GM19023 (cell line): ENCODE results near the gene VWA2.

Experiments used
- ATAC-seq: cut with Tn5 transposase; IDR thresholded peaks from one replicate; pipeline ENCODE4 v1.9.1; 2021; ENCODE audit warnings: mild to moderate bottlenecking, moderate library complexity; ENCODE audit not compliant: unreplicated experiment

The VWA2 gene

DNA sequence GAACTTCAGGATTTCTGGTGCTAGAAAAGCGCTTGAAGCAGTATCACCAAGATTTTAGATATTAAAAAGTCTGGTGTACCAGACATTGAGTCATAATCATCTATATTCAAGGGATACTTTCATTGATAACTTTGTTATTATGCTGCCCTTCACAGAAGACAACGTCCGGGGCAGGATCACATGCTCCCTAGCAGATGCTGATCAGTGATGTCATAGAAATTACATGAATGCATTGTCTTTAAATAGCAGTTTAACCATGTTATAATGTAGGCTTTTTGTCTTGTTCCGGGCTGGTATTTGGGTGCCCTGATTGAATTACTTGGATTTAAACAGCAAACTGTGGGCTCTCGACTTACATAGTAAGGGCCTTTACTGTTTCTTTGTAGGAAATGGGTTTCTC is 54.0 kb downstream of the VWA2 start:
- ATAC-seq = no peak

DNA sequence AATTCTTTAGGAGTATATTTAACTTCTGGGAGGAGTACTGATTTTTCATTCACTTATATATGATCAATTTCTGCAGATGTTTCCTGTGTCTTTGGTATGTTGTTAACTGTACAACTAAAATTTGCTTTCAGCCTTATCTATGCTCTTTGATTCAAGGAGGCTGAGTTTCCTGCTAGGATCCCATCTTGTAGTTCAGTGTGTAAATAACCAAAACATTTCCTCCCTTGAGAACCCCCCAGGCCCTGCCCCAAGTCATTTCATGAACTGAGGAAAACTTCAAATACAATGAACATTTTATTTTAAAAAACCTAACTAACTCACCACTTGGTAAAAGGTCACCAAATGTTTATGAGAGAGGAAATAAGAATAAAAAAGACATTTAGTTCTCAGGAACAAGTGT is 55.5 kb downstream of the VWA2 start:
- no peak for ATAC-seq

DNA sequence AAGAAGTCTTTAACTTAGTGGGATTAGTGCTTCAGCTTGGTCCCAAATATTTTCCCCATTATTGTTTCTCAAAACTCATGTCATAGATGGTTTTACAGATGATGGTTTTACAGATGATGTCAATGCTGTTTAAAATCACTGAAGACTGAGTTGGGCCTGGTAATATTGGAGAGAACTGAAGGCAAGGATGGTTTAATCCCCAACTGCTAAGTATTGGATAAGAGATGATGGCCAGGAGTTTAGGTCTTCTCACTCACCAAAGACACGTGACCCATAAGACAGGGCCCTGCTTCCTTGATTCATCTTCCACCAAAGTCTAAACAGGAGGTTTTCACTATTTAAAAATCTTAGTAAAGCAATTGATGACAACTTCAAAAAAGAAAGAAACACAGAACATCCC is 56.3 kb downstream of the VWA2 start:
- ATAC-seq = no peak

DNA sequence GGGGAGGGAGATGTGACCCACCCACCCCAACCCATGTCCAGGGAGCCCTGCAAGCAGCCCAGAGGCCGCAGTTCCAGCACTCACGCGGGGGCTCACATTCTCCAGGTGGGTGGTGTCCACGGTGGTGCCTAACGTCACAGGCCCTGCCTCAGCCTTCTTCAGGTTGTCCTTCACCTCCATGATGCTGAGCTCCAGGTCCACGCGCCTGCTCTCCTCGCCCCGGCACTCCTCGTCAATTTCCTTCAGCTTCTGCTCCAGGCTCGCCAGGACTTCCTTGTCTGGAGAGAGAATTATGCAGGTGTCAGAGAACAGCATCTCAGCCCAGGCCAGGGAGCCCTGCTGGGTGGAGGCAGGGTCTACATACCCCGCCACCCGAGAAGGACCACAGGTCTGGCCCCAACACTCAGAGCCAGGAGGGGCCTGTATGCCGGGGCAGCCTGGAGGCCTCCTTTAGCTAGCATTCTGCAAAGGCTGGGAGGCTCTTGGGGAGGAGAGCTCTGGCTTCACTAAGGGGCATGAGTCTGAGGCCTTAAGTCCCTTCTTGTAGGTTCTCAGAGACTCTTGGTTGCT is 58.2 kb downstream of the VWA2 start:
- ATAC-seq = no peak

DNA sequence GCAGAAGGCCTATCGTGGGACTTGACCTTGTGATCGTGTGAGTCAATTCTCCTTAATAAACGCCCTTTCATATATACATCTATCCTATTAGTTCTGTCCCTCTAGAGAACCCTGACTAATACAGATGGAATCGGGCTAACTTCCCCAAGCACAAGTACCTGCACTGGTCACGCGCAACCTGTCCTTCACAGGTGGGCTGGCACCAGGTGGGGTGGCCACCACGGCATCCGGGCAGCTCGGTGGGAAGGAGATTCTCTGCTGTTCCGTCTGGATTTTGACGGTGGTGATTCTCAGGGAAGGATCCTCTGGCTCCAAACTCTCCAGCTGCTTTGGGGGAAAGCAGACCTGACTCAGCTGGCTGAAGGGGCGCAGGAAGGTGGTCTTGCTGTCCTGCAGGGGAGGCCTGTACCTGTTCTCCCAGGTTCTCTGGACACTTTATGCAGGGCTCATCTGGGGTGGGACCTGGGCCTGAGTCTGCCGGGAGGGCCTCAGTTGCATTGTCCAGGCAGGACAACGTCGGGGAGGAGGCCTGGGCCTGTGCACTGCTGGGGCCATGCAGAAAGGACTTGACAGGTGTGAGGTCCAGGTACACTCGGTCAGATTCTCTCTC is 61.1 kb downstream of the VWA2 start:
- ATAC-seq = no peak

DNA sequence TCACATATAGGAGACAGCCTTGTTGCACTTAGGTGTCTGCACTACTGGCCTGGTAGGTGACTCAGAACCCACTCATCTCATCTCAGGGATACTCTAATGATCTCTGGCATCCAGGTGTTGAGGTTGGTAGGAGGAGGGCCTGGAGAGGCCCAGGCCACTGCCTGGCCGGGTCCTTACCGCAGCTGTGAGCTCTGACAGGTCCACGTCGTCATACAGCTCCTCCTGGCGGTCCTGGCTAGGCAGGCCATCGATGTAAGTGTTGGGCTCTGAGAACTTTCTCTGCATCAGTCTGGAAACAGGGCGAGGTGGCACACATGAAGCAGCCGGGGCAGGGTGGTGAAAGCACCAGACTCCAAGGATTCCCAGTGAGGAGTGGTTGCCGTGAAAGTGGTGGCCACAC is 62.1 kb downstream of the VWA2 start:
- ATAC-seq = no peak

DNA sequence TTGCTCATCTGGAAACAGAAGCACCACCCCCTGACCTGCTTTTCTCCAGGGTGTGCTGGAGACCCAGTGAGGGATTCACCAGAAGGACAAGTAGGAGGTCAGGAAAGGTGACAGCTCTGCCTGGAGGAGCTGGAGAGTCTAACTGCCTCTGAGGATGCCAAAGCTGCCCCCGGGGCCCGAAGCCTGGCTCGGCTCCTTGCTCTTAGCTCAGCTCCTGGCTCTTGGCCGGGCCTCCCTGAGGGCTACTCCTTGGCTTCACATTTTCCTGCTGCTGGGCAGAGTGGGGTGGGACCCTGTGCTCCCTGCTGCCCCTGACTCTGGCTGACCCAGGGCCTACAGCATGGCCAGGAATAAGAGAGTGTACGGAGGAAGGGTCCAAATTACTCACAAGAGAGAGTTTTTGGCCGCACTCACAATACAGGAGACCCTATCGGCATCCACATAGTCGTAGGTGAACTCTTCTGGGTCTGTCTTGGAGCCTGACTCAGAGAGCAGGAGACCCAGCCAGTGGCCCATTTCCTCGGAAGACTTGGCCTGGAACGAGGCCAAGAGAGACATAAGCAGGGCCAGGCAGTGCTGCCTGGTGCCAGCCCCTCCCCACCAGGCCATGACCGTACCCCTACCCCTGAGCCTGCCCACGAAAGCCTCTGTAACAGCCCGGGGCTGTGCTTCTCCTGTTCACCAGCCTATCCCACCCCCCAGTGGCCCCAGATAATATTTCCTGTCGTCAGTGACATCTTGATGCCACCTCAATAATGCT is 63.1 kb downstream of the VWA2 start:
- ATAC-seq = no peak

DNA sequence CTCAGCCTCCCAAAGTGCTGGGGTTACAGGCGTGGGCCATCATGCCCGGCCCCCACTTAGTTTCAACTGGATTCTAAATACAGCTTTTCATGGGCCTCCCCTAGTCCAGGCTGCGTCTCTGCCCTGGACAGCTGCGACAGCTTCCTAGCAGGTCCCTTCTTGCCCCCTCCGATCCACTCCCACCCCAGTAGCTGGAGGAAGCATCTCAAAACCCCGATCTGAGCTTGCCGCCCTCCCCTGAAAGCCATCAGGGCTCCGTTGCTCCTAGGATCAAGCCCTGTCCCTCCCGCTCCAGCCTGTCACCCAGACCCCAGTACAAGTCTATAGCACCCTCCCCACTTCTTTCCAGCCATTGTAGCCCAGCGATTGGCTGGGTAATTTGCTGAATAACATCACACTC is 64.5 kb downstream of the VWA2 start:
- ATAC-seq = no peak

DNA sequence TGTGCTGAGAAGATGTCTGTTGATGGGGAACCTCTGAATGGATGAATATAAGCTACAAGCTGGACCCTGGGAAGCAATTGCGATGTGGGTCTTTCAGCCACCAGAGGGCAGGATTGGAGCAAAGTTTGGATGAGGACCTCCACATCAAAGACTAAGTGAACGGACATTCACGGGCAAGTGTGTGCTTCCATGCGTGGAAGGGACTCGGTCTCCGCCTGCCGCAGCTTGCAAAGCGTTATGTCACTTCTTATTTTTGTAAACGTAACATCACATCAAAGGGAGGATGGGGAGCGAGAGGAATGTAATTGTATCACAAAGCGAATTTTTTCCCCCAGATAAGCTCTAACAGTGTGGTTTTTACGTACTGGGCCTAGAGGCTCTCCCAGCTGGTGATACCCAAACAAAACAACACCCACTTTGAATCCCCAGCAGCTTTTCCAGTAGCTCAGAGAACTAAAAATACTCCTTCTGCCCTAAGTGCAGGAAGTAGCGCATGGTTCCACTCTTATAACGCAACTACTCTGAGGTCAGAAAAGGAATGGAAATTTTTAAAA is 65.0 kb downstream of the VWA2 start:
- peak; percentile 80 for ATAC-seq

DNA sequence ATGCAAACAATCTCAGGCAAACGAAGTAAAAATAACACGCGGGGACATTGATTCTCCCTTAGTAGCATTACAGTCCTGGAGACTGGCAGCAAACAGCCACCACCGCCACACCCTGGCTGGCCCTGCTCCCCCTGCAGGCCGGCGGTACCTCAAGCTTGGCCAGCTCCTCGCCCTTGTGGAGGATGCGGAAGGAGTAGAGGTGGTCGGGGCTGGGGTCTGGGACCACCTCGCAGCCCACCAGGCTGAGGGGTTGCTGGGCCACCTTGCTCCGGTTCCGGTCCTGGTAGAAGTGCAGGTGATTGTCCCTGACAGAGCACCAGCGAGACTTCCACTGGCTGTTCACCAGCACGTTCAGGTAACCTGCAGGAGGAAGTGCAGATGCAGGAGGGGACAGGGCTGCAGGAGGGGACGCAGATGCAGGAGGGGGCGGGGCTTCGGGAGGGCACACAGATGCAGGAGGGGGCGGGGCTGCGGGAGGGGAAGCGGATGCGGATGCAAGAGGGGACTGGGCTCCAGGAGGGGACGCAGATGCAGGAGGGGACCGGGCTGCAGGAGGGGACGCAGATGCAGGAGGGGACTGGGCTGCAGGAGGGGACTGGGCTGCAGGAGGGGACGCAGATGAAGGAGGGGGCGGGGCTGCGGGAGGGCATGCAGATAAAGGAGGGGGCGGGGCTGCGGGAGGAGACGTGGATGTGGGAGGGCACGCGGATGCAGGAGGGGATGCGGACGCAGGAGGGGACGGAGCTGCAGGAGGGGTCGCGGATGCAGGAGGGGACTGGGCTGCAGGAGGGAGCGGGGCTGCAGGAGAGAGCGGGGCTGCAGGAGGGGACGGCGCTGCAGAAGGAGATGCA is 65.7 kb downstream of the VWA2 start:
- peak; percentile 68 for ATAC-seq

DNA sequence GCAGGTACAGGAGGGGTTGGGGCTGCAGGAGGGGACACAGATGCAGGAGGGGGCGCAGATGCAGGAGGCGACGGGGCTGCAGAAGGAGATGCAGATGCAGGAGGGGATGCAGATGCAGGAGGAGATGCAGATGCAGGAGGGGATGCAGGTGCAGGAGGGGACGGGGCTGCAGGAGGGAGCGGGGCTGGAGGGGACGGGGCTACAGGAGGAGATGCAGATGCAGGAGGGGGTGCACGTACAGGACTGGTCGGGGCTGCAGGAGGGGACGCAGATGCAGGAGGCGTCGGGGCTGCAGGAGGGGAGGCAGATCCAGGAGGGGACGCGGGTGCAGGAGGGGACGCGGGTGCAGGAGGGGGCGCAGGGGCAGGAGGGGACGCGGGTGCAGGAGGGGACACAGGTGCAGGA is 66.5 kb downstream of the VWA2 start:
- ATAC-seq = no peak

DNA sequence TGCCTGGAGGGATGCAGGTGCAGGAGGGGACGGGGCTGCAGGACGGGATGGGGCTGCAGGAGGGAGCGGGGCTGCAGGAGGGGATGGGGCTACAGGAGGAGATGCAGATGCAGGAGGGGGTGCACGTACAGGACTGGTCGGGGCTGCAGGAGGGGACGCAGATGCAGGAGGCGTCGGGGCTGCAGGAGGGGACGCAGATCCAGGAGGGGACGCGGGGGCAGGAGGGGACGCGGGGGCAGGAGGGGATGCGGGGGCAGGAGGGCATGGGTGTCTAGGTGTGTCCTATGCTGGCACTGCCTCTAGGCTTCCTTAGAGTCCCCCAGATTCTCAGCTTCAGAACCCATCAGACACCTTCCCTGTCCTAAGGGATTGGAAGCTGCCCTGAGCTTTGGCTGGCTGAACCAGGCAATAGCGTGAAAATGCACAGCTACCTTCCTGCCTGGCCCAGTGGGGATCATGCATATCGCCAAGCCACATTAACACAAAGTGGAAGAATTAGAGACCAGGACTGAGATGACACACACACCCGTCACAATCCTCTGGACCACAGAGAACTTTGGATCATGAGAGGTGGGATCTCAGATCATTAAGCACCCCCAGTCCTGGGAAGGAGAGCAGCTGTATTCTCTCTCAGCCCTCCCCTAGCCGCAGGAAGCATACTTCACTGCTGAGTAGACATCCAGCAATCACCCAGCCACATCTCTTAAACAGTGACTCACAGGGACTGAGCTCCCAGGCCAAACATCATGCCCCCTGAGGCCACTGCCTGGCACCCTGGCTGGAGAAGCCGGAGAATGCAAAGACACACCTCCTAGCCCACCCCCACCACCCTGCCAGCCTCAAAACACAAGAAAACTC is 67.3 kb downstream of the VWA2 start:
- no peak for ATAC-seq

DNA sequence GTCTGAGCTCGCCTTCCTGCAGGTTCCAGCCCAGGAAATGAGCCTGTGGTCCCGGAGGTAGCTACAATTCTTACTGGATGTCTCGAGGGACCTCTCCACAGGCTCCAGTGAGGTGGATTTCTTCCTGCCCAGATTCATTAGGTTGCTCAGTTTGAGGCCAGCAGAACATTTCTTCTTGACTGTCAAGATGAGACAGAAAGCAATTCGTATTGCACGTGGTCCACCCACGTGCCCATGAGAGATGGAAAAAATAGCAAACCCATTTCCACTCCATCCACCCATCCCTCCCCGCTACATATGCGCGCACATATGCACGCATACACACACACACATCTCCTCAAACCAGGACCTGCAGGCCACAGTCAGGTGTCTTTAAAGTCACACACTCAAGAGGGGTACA is 68.7 kb downstream of the VWA2 start:
- ATAC-seq = no peak

DNA sequence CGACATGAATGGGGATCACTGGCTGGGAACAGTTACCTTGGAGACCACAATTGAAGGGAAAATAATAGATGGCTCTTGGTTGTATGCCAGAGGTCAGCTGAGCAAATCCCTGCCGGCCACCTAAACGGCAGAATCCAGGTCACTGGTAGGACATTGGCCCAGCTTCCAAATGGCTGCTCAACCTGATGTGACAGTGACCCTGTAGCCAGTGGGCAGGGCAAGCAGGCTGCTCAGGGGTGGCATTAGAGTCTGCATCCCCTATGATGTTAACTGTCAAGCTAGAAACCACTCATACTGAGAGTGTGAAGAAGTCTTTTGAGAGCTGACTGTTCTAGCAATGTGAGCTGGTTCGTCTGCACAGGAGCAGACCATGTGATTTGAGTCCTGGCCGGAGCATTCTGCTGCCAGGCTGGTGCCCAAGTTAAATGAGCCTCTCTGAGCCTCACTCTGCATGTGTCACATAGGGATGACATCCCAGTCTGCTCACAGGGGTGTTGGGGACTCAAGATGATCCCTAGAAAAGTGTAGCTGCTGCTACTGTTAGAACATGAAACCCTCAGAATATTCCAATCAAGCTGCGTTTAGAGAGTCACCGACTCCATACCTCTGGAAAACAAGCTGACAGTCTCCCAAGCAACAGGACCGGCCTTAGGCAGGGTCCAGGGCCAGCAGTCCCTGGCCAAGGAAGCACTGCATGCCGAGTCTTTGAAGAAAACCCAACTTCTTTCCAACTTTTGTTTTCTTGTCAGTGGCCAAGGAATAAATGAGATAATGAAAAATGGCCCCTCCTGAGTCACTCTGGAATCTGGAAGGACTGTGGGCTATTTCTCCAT is 69.7 kb downstream of the VWA2 start:
- ATAC-seq = no peak

DNA sequence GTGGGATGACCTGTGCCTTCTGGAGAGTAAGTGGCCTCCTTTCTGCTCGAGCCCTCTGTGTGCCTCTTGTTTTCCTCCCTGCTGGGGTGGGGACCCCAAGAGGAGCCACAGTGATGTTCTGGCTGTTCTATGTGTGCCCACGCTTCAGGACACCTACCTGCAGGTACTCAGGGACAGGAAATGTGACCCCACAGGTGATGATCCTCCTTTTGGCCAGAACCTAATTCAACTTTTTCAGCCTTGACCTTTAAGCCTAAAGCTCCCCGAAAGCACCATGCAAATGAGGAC is 70.3 kb downstream of the VWA2 start:
- no peak for ATAC-seq

DNA sequence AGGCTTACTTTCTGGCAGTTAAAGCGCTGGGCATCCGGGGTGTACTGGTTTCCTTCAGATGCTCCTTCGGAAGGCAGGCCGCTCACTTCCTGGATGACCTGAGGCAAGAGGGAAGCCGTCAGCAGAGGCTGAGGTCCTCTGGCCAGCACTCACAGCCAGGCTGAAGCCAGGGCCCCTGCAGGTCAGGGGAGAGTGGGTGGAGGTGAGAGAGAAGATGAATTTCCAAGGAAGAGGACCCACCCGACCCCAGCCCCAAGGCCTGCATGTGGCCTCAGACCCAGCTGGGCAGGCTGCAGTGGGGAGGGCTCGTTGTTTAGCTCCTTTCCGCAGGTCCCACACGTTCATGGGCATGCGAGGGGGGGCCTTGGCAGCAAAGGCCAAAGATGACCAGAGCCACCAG is 71.3 kb downstream of the VWA2 start:
- no peak for ATAC-seq

DNA sequence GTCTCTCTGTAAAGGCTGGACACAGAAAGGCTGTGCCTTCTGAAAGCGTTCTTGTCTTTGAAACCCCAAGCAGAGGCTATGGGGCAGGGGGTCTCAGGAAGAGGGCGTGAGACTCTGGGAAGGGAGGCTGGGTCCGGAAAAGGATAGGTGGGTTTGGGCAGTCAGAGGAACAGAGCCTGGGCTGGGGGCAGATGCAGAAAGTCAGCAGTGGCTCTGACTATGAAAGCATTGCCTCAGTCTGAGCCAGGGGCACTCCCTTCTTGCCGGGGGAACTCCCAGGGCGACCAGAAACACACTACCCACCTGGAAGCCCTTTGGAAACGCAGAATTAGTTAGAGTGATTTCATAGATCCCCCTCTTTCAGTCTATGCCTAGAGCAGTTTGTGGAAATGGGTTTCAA is 72.0 kb downstream of the VWA2 start:
- ATAC-seq = no peak

DNA sequence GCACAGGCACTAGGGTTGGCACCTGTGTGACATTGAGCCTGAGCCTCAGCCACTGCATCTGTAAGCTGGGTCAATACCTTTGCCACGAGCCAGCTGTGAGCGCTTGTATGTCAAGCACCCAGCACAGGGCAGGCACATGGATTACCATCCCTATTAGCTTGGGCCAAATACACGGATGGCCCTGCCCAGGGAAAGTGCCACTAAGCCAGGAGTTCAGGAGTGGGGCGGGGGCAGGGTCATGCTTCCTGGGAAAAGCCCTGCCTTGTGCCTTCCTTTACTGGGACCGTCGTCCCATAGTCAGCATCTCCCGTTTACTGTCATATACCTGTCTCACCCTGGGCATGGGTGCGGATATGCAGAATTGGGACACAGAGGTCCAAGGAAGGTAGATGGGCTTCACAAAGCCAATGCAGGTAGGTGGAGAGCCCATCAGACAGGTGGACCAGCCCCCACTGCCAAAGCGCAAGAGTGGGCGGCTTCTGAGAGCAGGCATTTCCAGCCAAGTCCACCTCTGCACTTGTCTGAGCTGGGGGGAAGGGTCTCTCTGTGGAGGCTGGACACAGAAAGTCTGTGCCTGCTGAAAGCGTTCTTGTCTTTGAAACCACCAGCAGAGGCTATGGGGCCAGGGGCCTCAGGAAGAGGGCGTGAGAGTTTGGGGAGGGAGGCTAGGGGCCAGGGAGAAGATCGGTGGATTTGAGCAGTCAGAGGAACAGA is 72.6 kb downstream of the VWA2 start:
- no peak for ATAC-seq

DNA sequence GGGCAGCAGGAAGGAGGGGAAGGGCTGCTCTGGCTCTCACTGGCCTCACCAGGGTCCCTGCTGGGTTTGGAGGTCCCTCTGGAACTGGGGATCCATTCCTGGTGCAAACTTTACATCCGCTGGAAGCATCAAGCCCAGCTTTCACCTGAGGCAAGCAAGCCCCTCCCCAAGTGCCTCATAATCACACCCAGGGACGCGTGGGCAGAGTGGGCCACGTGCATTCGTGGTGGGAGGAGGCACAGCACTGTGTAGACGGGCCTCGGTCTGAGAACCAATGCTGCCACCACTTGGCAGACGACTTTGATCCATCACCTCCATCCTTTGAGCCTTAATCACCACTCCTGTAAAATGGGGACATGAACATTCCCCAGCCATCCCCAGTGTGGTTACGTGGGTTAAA is 74.1 kb downstream of the VWA2 start:
- no peak for ATAC-seq
